ENCODE measurements around the gene TRMT1. TPM values are rescaled to one million over a fixed set of nuclear protein-coding genes. Genes with fewer than 3 reads are reported as not detected.

Gene TRMT1
- total and polyA plus RNA-seq, 2 donors (not counting 1 experiment from before 2014, with no cell fraction given): 91.8 to 281 TPM

GRCh38 chr19:13068085-13068846 is 48.3 kb downstream of the TRMT1 start:
- CTCF ChIA-PET: interaction anchor here (0.6 to 1.0 kb wide), 4 partner anchors 10 to 103 kb away, joined by 3 to 5 read pairs (median 4); no protein-coding TSS in a partner anchor
- no peak overlapping the region for H3K4me3 Mint-ChIP-seq
- no peaks in the 10 kb centered on the region for H3K27me3 ChIP-seq (replicated peaks in 1 of 4; ENCODE audit: control extremely low read depth in 1 of 4, control insufficient read depth in 3 of 4, insufficient read depth in 4 of 4, low read length in 3 of 4)
- no peaks in the 10 kb centered on the region for H3K79me2 ChIP-seq (ENCODE audit: control insufficient read depth, insufficient read depth, low read length)
- no peak overlapping the region for H3K27ac Mint-ChIP-seq
- peaks cover 12% of the 10 kb centered on the region for H3K27me3 Mint-ChIP-seq
- no peak overlapping the region for H3K4me2 ChIP-seq (replicated peaks; ENCODE audit: low read depth, low read length, poor library complexity, severe bottlenecking)
- intact Hi-C loops (cut with micrococcal nuclease): no loop called here
- no peaks in the 10 kb centered on the region for H4K20me1 ChIP-seq (ENCODE audit: control insufficient read depth, insufficient read depth, low read length, poor library complexity, severe bottlenecking)
- H3K27ac ChIP-seq (ENCODE audit: low read length in 2 of 2): no peak overlapping the region
- H3K9me3 Mint-ChIP-seq (ENCODE audit: insufficient read depth): no peaks in the 10 kb centered on the region
- POLR2A ChIA-PET: no interaction called here
- ATAC-seq (ENCODE audit: low read depth): no peak
- H3K4me1 ChIP-seq (ENCODE audit: control insufficient read depth in 2 of 2, insufficient read depth in 2 of 2, low read length in 2 of 2): no peaks in the 10 kb centered on the region
- DNase-seq: no peak
- no peak overlapping the region for H2AFZ ChIP-seq (ENCODE audit: insufficient read depth, low read depth, low read length, poor library complexity, severe bottlenecking)
- H3K9me3 ChIP-seq (ENCODE audit: control extremely low read depth in 1 of 3, control insufficient read depth in 2 of 3, insufficient read depth in 1 of 3, low read length in 2 of 3): no peaks in the 10 kb centered on the region
- H3K4me3 ChIP-seq (ENCODE audit: control extremely low read depth in 1 of 5, extremely low read depth in 1 of 5, insufficient read depth in 1 of 5, low read depth in 2 of 5, low read length in 4 of 5): no peak overlapping the region
- no peaks in the 10 kb centered on the region for H3K4me1 Mint-ChIP-seq
- no peak overlapping the region for H3K9ac ChIP-seq (ENCODE audit: low read length)
- WGBS (ENCODE audit: insufficient coverage): 78% methylated on average over 6 of the region's 6 CpGs
- TF ChIP-seq EZH2 (IDR thresholded peaks at IDR 0.05; ENCODE audit: borderline replicate concordance, insufficient read depth, low read depth, low read length, poor library complexity, severe bottlenecking) (no peak), CTCF (IDR thresholded peaks at IDR 0.05) (no peak)
- H3K36me3 ChIP-seq (replicated peaks in 1 of 2; ENCODE audit: control extremely low read depth in 1 of 2, control insufficient read depth in 1 of 2, extremely low read depth in 1 of 2, insufficient read depth in 2 of 2, low read length in 1 of 2): no peaks in the 10 kb centered on the region

Measured in B cell (primary cell).